ENCODE data around the gene MTCL1.

The MTCL1 gene

DNA sequence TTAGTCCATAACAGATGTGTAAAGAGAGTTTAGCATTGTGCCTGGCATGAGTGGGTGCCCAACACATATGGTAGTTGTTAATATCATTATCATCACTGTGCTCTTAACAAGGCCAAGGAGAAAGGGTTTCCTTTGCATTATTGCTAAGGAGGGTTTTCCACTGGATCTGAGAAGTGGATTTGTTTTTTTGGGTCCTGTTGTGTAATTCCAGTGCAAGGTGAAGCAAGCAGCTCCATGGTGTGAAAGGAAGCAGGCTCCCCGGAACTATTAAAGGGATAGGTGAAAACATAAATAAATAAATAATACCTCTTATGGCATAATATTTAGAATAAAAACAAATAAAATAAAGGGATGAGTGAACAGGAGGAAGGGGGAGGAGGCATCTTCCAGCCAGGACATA is 65.3 kb downstream of the MTCL1 start:
- no peak overlapping the region for H3K4me3 Mint-ChIP-seq
- ATAC-seq (ENCODE audit: low read depth) (no peak), DNase-seq (ENCODE audit: low spot score in 2 of 2) (no peak)
- H3K4me1 Mint-ChIP-seq, result no peaks in the 10 kb centered on the region
- no peak overlapping the region for H3K27ac Mint-ChIP-seq
- H3K27me3 Mint-ChIP-seq, result no peaks in the 10 kb centered on the region
- H3K9me3 Mint-ChIP-seq, result no peaks in the 10 kb centered on the region
- H3K36me3 Mint-ChIP-seq, result no peaks in the 10 kb centered on the region

DNA sequence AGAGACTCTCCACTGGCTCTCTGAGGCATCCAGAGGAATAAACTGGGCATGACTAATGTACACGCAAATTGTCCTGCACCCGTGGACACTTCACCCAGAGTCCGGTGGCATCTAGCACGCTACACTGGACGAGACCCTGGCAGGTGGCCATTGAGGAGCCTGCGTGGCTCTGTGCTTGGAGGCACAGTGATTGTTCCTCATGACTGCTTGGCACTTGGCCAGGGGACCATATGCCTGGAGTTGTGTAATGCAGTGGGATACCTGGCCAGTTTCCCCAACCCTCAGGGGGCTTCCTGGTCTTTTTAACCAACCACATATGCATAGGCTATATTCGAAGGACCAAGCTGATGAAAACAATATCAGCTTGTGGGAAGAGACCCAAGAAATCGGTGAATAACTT is 66.6 kb downstream of the MTCL1 start:
- H3K27me3 Mint-ChIP-seq, result peaks cover 1% of the 10 kb centered on the region
- ATAC-seq (ENCODE audit: low read depth), result no peak
- no peaks in the 10 kb centered on the region for H3K4me1 Mint-ChIP-seq
- no peaks in the 10 kb centered on the region for H3K9me3 Mint-ChIP-seq
- no peak overlapping the region for H3K4me3 Mint-ChIP-seq
- no peak for DNase-seq (ENCODE audit: low spot score in 2 of 2)
- no peaks in the 10 kb centered on the region for H3K36me3 Mint-ChIP-seq
- H3K27ac Mint-ChIP-seq, result no peak overlapping the region

DNA sequence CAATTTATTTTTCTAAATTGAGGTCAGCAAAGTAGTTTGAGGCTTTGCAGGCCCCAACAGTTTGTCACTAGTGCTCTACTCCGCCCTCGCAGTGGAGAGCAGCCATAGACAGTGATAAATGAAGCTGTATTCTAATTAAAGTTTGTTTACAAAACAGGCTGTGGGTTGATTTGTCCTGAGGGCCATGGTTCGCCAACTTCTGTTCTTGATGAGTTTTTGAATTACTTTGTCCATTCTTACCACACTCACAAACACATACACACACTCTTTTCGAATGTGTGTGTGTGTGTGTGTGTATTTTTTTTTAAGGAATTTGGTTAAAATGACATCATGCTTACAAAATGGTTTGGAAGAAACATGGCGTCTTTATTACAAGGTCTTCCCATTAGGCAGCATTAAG is 68.6 kb downstream of the MTCL1 start:
- no peaks in the 10 kb centered on the region for H3K4me1 Mint-ChIP-seq
- H3K9me3 Mint-ChIP-seq, result no peaks in the 10 kb centered on the region
- ATAC-seq (ENCODE audit: low read depth), result no peak
- H3K36me3 Mint-ChIP-seq, result no peaks in the 10 kb centered on the region
- no peak overlapping the region for H3K4me3 Mint-ChIP-seq
- no peak for DNase-seq (ENCODE audit: low spot score in 2 of 2)
- peak overlapping the region; percentile 11 for H3K27ac Mint-ChIP-seq
- peaks cover 1% of the 10 kb centered on the region for H3K27me3 Mint-ChIP-seq

DNA sequence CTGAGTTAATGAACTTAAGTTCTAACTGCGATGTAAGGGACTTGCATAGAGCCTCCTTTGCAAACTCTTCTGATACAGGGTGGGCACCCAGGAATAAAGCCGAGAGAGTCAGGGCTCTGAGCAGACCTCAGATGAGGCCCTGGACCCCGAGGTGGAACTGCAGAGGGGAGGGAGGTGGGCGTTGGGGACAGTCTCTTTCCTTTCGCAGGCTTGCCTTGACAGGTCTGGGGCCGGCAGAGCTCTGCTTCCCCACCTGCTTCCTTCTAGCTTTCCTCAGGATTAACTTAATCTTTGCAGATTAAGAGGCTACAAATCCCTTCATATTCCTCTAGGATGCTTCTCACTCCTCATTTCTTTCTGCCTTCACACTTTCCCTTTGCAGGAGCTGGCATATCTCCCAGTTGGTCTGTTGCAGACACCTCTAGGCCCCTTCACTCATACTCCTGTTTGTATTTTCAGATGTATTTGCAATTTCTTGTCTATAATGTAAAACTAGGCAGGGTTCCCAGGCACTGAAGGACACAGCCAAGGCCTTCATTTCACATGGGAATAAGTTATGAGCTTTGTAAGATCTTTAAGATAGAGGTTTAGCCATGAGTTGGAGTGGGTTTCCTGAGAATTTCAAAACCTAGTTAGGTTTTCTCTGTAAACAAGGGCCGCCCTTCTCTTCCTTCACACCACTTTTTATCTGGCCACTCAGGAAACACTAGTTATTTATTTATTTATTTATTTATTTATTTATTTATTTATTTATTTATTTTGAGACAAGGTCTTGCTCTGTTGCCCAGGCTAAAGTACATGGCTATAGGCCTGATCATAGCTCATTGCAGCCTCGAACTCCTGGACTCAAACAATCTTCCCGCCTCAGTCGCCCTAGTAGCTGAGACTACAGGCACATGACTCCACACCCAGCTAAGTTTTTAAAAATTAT is 70.9 kb downstream of the MTCL1 start:
- H3K9me3 Mint-ChIP-seq, result no peaks in the 10 kb centered on the region

DNA sequence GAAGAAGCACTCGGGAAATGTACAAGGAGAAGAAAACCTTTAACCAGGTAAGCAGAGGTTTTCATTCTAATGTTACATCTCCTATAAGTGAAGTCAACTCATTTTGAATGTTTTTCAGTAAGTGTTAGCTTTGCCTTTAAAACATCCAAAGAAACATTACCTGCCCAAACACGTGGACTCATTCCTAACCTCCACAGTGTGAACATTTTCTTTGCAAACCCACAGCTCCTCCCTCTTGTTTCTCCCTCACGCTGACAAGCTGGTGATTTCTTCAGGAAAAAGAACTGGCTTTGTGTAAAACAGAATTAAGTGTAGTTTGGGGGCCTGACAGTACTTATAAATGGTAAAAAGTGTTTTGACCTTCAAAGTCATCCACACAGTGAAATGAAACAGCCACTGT is 72.5 kb downstream of the MTCL1 start:
- no peak for ATAC-seq (ENCODE audit: low read depth)
- Mint-ChIP-seq H3K36me3 (peaks cover 4% of the 10 kb centered on the region), H3K27ac (no peak overlapping the region)

More for the DNA sequence above, 70.9 kb downstream of the MTCL1 start:
- no peaks in the 10 kb centered on the region for H3K4me1 Mint-ChIP-seq
- no peak overlapping the region for H3K4me3 Mint-ChIP-seq
- H3K27ac Mint-ChIP-seq, result no peak overlapping the region
- no peak for DNase-seq (ENCODE audit: low spot score in 2 of 2)
- H3K36me3 Mint-ChIP-seq, result peaks cover 4% of the 10 kb centered on the region
- H3K27me3 Mint-ChIP-seq, result peaks cover 3% of the 10 kb centered on the region
- no peak for ATAC-seq (ENCODE audit: low read depth)

DNA sequence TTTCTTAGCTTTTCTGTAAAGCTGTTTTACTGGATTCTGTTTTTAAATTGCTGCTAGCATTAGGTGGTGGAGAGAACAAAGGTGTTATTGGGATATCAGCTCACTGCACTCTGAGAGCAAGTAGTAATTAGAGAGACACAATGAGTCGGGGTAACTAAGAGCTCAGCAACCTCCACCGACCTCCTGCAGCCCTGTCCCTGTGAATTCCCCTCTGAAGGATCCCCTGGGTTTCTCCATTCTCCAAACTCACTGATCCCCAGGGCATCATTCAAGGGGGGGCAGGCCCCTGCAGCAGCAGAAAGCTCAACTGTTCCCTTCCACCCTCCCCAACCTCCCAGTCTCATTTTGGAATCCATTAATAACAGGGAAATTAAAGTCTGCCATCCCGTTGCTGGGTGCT is 73.0 kb downstream of the MTCL1 start:
- H3K4me3 Mint-ChIP-seq, result no peak overlapping the region
- no peak for ATAC-seq (ENCODE audit: low read depth)
- H3K27me3 Mint-ChIP-seq, result peaks cover 3% of the 10 kb centered on the region
- no peaks in the 10 kb centered on the region for H3K9me3 Mint-ChIP-seq
- DNase-seq (ENCODE audit: low spot score in 2 of 2), result no peak
- no peak overlapping the region for H3K27ac Mint-ChIP-seq
- H3K36me3 Mint-ChIP-seq, result peaks cover 4% of the 10 kb centered on the region
- H3K4me1 Mint-ChIP-seq, result no peaks in the 10 kb centered on the region

More for the DNA sequence above, 72.5 kb downstream of the MTCL1 start:
- Mint-ChIP-seq H3K27me3 (peaks cover 3% of the 10 kb centered on the region), H3K9me3 (no peaks in the 10 kb centered on the region), H3K4me1 (no peaks in the 10 kb centered on the region), H3K4me3 (no peak overlapping the region)
- DNase-seq (ENCODE audit: low spot score in 2 of 2), result no peak

DNA sequence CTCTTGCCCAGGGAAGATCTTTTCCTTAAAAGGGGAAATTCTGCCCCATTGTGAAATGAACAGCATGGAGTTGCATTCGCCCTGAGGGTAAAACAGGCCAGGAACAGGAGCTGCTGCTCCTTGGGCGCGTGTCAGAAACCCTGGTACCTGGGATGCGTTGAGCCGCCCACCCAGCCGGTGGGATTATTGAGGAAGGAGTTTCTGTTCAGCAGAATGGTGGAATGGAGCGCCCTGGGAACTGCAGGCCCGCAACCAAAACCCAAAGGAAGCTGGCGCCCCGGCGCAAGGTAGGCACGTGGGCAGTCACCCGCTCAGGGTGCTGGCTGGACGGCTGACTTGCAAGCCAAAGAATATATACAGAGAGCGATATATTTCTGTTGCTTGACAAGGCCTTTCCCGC is 73.5 kb downstream of the MTCL1 start:
- Mint-ChIP-seq H3K36me3 (peaks cover 7% of the 10 kb centered on the region), H3K27ac (no peak overlapping the region)
- ATAC-seq (ENCODE audit: low read depth), result no peak

DNA sequence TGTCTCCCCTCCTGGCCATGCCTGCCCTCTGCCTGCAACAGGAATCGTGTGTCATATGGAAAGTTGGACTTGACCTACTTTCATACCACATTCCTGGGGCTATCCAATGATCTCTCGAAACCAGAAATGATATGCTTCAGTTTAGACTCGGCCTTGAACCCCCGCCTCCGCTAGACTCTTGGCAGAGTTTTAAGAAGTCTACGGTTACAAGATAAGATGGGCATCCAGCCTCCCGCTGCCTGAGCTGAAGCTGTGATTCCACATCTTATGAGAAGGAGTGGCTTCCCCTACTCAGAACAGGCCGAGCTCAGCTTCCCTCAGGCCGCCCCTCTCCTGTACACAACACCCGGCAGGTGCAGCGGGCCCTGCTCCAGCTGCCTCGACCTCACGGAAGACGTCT is 73.9 kb downstream of the MTCL1 start:
- H3K4me3 Mint-ChIP-seq, result no peak overlapping the region
- no peak overlapping the region for H3K27ac Mint-ChIP-seq
- no peaks in the 10 kb centered on the region for H3K4me1 Mint-ChIP-seq
- no peaks in the 10 kb centered on the region for H3K9me3 Mint-ChIP-seq
- no peak for ATAC-seq (ENCODE audit: low read depth)
- DNase-seq (ENCODE audit: low spot score in 2 of 2), result no peak
- H3K36me3 Mint-ChIP-seq, result peaks cover 7% of the 10 kb centered on the region
- peaks cover 3% of the 10 kb centered on the region for H3K27me3 Mint-ChIP-seq

More for the DNA sequence above, 73.5 kb downstream of the MTCL1 start:
- H3K4me3 Mint-ChIP-seq, result no peak overlapping the region
- no peaks in the 10 kb centered on the region for H3K4me1 Mint-ChIP-seq
- H3K9me3 Mint-ChIP-seq, result no peaks in the 10 kb centered on the region
- peaks cover 3% of the 10 kb centered on the region for H3K27me3 Mint-ChIP-seq
- DNase-seq (ENCODE audit: low spot score in 2 of 2), result no peak

DNA sequence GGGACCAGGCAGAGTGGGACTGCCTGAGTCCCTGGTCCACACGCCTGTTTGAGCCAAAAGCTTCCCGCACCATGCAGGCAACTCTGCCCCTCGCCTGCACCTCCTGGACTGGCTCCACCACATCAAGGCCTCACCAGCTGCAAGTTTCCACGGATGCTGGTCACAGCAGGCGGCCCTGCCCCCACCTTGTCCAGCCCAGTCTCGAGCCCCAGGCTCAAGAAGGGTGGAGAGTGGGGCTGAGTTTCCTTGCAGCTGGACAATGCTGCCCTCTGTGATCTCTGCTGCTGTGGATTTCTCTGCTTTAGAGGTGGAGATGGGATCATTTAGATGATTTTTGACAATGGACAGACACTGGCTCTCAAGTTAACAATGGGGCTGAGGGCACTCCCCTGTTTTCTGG is 74.9 kb downstream of the MTCL1 start:
- Mint-ChIP-seq H3K4me1 (no peaks in the 10 kb centered on the region), H3K36me3 (peaks cover 8% of the 10 kb centered on the region), H3K9me3 (no peaks in the 10 kb centered on the region), H3K27ac (no peak overlapping the region), H3K4me3 (no peak overlapping the region), H3K27me3 (peaks cover 3% of the 10 kb centered on the region)
- ATAC-seq (ENCODE audit: low read depth) (no peak), DNase-seq (ENCODE audit: low spot score in 2 of 2) (no peak)

DNA sequence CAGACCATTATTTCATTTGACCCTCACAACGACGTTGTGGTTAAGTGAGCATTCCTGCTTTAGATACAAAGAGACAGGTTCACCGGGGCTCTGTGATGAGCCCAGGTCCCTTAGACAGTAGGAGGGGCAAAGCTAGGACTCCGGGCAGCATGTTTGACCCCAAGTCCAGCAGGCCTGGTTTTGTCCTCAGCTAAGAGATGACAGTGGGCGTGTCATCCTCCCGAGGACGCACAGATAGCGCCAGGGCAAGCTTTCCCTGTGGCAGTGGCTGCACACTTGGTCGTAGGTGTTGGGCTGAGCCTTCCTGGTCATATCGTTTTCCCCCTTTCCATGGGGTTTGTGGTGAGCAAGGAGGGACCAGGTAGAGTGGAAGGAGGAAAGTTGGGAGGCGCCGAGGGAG is 76.3 kb downstream of the MTCL1 start:
- H3K4me1 Mint-ChIP-seq, result peaks cover 2% of the 10 kb centered on the region
- no peak for ATAC-seq (ENCODE audit: low read depth)
- no peaks in the 10 kb centered on the region for H3K9me3 Mint-ChIP-seq
- H3K27me3 Mint-ChIP-seq, result peaks cover 3% of the 10 kb centered on the region
- H3K36me3 Mint-ChIP-seq, result peaks cover 8% of the 10 kb centered on the region
- no peak for DNase-seq (ENCODE audit: low spot score in 2 of 2)
- H3K4me3 Mint-ChIP-seq, result no peak overlapping the region
- H3K27ac Mint-ChIP-seq, result no peak overlapping the region

DNA sequence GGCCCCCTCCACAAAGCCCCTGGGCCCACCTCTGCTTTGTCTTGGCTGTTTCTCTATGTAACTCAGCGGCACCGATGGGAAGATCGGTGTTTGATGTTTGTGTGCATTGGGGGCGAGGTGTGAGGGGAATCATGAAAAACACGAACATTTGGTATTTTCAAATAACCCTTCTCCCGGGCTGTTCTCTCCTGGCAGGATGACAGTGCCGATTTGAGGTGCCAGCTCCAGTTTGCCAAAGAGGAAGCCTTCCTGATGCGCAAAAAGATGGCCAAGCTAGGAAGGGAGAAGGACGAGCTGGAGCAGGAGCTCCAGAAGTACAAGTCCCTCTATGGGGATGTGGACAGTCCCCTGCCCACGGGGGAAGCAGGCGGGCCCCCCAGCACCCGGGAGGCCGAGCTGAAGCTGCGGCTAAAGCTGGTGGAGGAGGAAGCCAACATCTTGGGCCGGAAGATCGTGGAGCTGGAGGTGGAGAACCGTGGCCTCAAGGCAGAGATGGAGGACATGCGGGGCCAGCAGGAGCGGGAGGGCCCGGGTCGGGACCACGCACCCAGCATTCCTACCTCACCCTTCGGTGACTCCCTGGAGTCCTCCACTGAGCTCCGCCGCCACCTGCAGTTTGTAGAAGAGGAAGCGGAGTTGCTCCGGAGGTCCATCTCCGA is 78.1 kb downstream of the MTCL1 start:
- Mint-ChIP-seq H3K36me3 (peaks cover 8% of the 10 kb centered on the region), H3K27me3 (peaks cover 6% of the 10 kb centered on the region), H3K4me1 (peaks cover 6% of the 10 kb centered on the region), H3K9me3 (no peaks in the 10 kb centered on the region), H3K4me3 (no peak overlapping the region), H3K27ac (no peak overlapping the region)
- ATAC-seq (ENCODE audit: low read depth) (no peak), DNase-seq (ENCODE audit: low spot score in 2 of 2) (no peak)

DNA sequence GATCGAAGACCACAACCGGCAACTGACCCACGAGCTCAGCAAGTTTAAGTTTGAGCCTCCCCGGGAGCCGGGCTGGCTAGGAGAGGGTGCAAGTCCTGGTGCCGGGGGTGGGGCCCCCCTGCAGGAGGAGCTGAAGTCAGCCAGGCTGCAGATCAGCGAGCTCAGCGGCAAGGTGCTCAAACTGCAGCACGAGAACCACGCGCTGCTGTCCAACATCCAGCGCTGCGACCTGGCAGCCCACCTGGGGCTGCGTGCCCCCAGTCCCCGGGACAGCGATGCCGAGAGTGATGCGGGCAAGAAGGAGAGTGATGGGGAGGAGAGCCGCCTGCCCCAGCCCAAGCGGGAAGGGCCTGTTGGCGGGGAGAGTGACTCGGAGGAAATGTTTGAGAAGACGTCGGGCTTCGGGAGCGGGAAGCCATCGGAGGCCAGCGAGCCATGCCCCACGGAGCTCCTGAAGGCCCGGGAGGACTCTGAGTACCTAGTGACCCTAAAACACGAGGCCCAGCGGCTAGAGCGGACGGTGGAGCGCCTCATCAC is 78.7 kb downstream of the MTCL1 start:
- Mint-ChIP-seq H3K4me3 (no peak overlapping the region), H3K27ac (no peak overlapping the region), H3K9me3 (no peaks in the 10 kb centered on the region), H3K36me3 (peaks cover 8% of the 10 kb centered on the region), H3K4me1 (peaks cover 6% of the 10 kb centered on the region), H3K27me3 (peaks cover 6% of the 10 kb centered on the region)
- DNase-seq (ENCODE audit: low spot score in 2 of 2), result no peak
- no peak for ATAC-seq (ENCODE audit: low read depth)

DNA sequence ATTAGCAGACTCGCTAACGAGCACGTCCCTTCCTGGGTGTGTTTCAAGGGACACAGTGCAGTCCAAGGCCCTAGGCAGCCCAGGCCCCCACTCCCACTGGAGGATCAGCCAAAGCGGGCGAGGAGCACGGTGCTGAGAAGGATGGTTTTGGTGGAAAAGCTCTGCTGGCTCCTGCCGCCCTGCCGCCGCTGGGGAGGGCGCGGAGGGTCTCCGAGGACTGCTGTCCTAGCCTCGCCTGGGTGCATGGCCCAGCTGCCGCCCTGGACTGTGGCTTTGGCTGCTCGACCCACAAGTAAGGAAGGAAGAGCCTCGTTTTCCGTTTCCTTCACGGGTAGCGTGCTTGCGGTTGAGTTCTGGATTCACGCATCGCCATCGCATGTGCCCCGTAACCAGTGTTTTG is 79.9 kb downstream of the MTCL1 start:
- H3K4me3 Mint-ChIP-seq, result no peak overlapping the region
- peaks cover 5% of the 10 kb centered on the region for H3K36me3 Mint-ChIP-seq
- no peak overlapping the region for H3K27ac Mint-ChIP-seq
- H3K4me1 Mint-ChIP-seq, result peaks cover 6% of the 10 kb centered on the region
- DNase-seq (ENCODE audit: low spot score in 2 of 2) (no peak), ATAC-seq (ENCODE audit: low read depth) (no peak)
- H3K27me3 Mint-ChIP-seq, result peaks cover 6% of the 10 kb centered on the region
- no peaks in the 10 kb centered on the region for H3K9me3 Mint-ChIP-seq

DNA sequence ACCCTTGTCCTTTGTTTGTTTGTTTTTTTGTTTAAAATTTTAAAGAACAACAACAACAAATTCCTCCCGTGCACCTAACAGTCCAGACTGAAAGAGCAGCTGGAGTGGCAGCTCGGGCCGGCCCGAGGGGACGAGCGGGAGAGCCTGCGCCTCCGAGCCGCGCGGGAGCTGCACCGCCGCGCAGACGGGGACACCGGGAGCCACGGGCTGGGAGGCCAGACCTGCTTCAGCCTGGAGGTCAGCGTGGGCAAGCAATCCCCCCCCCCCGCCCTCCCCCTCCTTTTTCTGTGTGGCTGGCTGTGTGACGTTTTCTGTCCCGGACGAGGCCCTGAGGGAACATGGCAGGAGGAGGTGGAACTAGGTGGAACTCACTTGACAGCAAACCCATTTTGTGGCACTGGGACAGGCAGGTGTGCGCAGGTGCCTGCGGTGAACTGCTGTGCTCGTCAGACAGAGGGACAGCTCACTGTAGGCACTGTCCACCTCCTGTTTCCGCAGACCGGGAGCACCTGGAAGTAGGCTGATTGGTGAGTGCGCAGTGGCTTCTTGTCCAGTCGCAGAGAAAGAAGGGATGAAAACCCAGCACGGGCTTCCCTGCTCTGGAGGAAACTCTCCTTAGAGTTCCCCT is 80.6 kb downstream of the MTCL1 start:
- peaks cover 6% of the 10 kb centered on the region for H3K27me3 Mint-ChIP-seq
- ATAC-seq (ENCODE audit: low read depth) (no peak), DNase-seq (ENCODE audit: low spot score in 2 of 2) (no peak)
- H3K4me1 Mint-ChIP-seq, result peaks cover 6% of the 10 kb centered on the region
- H3K36me3 Mint-ChIP-seq, result peaks cover 5% of the 10 kb centered on the region
- H3K27ac Mint-ChIP-seq, result no peak overlapping the region
- H3K4me3 Mint-ChIP-seq, result no peak overlapping the region
- H3K9me3 Mint-ChIP-seq, result no peaks in the 10 kb centered on the region

Measured in memory B cell (primary cell).